BE2C (cell line): Measurements from ENCODE around the gene PRKACB. TPM values are rescaled to one million over a fixed set of nuclear protein-coding genes. Genes with fewer than 3 reads are reported as not detected.
A peak's percentile ranks its signal among the peaks of the same experiment; 100 is the strongest.
"Not testable (repeated sequence)": the region's sequence is repeated elsewhere in the genome, so short reads cannot be mapped to it uniquely, and the experiment has no call there.

ENCODE experiments used
- DNase-seq: peaks from one replicate; pipeline ENCODE4 v3.0.0-alpha.2; 2020
- H3K27me3 ChIP-seq: fragments of 250-450 bp; sonication (Bioruptor Pico); 2 replicates; pipeline ENCODE4 v1.5.1; 2020; ENCODE audit warnings: mild to moderate bottlenecking
- H3K36me3 ChIP-seq: fragments of 250-450 bp; sonication (Bioruptor Pico); 2 replicates; pipeline ENCODE4 v1.5.1; 2020; ENCODE audit warnings: mild to moderate bottlenecking
- H3K4me1 ChIP-seq: fragments of 250-450 bp; sonication (Bioruptor Pico); 2 replicates; pipeline ENCODE4 v1.5.1; 2020
- H3K4me3 ChIP-seq: 2 replicates; pipeline ENCODE4 v1.5.1; 2011; ENCODE audit warnings: low read depth, low read length
- H3K9me3 ChIP-seq: fragments of 250-450 bp; sonication (Bioruptor Pico); 2 replicates; pipeline ENCODE4 v1.5.1; 2020
- CTCF ChIP-seq: IDR thresholded peaks from 2 replicates; pipeline ENCODE4 v1.5.1; 2012; ENCODE audit warnings: mild to moderate bottlenecking, low read depth, low read length
- polyA plus RNA-seq: library from polyadenylated mRNA; unstranded; fragments of >200 nt; gene quantifications from one replicate; pipeline ENCODE4 v1.2.1, GENCODE V29; 2012; ENCODE audit warnings: low read depth, missing spikeins; ENCODE audit not compliant: insufficient read length, insufficient read depth

The PRKACB gene
- 24.5 TPM for polyA plus RNA-seq

- TF ChIP-seq CTCF = no peak
- H3K27me3 ChIP-seq = no peaks in the 10 kb centered on the region
- no peaks in the 10 kb centered on the region for H3K4me1 ChIP-seq
- H3K4me3 ChIP-seq = no peak within 1 kb of the TSS
- H3K36me3 ChIP-seq = no peaks in the 10 kb centered on the region
- H3K9me3 ChIP-seq = no peaks in the 10 kb centered on the region
- no peak for DNase-seq
Observed at GRCh38 chr1:84143796-84144565, at the start of gene PRKACB. PRKACB (plus strand) TSS chr1:84144271; CDS start chr1:84144362, 91 bp downstream.

- TF ChIP-seq CTCF = no peak
- H3K9me3 ChIP-seq = no peaks in the 10 kb centered on the region
- no peaks in the 10 kb centered on the region for H3K4me1 ChIP-seq
- no peak overlapping the region for H3K4me3 ChIP-seq
- H3K36me3 ChIP-seq = no peaks in the 10 kb centered on the region
- no peak for DNase-seq
- H3K27me3 ChIP-seq = no peaks in the 10 kb centered on the region
Observed at GRCh38 chr1:84095308-84095707, 48.8 kb upstream of the PRKACB start.

- Histone ChIP-seq H3K36me3 (no peaks in the 10 kb centered on the region), H3K4me3 (no peak overlapping the region), H3K9me3 (no peaks in the 10 kb centered on the region), H3K4me1 (no peaks in the 10 kb centered on the region), H3K27me3 (no peaks in the 10 kb centered on the region)
- TF ChIP-seq CTCF = no peak
- no peak for DNase-seq
Observed at GRCh38 chr1:84096176-84096575, 47.9 kb upstream of the PRKACB start.

- Histone ChIP-seq H3K9me3 (no peaks in the 10 kb centered on the region), H3K4me3 (no peak overlapping the region), H3K36me3 (no peaks in the 10 kb centered on the region), H3K27me3 (no peaks in the 10 kb centered on the region), H3K4me1 (peaks cover 6% of the 10 kb centered on the region)
- no peak for TF ChIP-seq CTCF
- no peak for DNase-seq
Observed at GRCh38 chr1:84101204-84101603, 42.9 kb upstream of the PRKACB start.

- no peak overlapping the region for H3K4me3 ChIP-seq
- DNase-seq = peak; percentile 56
- H3K27me3 ChIP-seq = no peaks in the 10 kb centered on the region
- no peaks in the 10 kb centered on the region for H3K36me3 ChIP-seq
- TF ChIP-seq CTCF = no peak
- no peaks in the 10 kb centered on the region for H3K9me3 ChIP-seq
- peaks cover 6% of the 10 kb centered on the region for H3K4me1 ChIP-seq
Observed at GRCh38 chr1:84103197-84103992, 40.7 kb upstream of the PRKACB start.

GRCh38 chr1:84107538-84107937, 36.5 kb upstream of the PRKACB start:
- not testable (repeated sequence) for H3K27me3 ChIP-seq, H3K9me3 ChIP-seq, H3K4me1 ChIP-seq, DNase-seq, H3K4me3 ChIP-seq, H3K36me3 ChIP-seq
